Gastrocnemius medialis (tissue), 4 donors: ENCODE data around the gene USO1. TPM values are rescaled to one million over a fixed set of nuclear protein-coding genes. Genes with fewer than 3 reads are reported as not detected.
A peak's percentile ranks its signal among the peaks of the same experiment; 100 is the strongest.
"Not testable (repeated sequence)": the region's sequence is repeated elsewhere in the genome, so short reads cannot be mapped to it uniquely, and the experiment has no call there.

Experiments
- ATAC-seq, 2 donors: fragments of 150-250 bp; one replicate each; pipeline ENCODE4 v1.9.1; 2016
- DNase-seq, 2 donors: peaks; one replicate each; pipeline ENCODE4 v3.0.0-alpha.2; 2019
- H3K27ac ChIP-seq, 4 donors: fragments of 200-600 bp; sonication (generic); 1 replicate in 1 of 4; 2 replicates in 3 of 4; pipeline ENCODE4 v1.5.1; 2016 to 2018; ENCODE audit warnings: mild to moderate bottlenecking in 2 of 4, moderate library complexity in 1 of 4
- H3K27me3 ChIP-seq, 3 donors: fragments of 200-600 bp; sonication (generic) in 2 of 3; 1 replicate in 1 of 3; 2 replicates in 2 of 3; pipeline versions ENCODE4 v1.5.1 to v1.6.0; 2016 to 2019; ENCODE audit warnings: mild to moderate bottlenecking in 1 of 3, moderate library complexity in 1 of 3
- H3K36me3 ChIP-seq, 2 donors: fragments of 200-600 bp; sonication (generic) in 1 of 2; one replicate each; pipeline ENCODE4 v1.5.1; 2017 to 2018
- H3K4me1 ChIP-seq, 2 donors: fragments of 200-600 bp; sonication (generic) in 1 of 2; one replicate each; pipeline ENCODE4 v1.5.1; 2016 to 2017; ENCODE audit warnings: mild to moderate bottlenecking in 2 of 2
- H3K4me3 ChIP-seq, 4 donors: fragments of 200-600 bp; sonication (generic) in 3 of 4; 1 replicate in 1 of 4; 2 replicates in 3 of 4; pipeline ENCODE4 v1.5.1; 2016 to 2019; ENCODE audit warnings: mild to moderate bottlenecking in 2 of 4
- H3K9me3 ChIP-seq, 3 donors: fragments of 200-600 bp; sonication (generic) in 2 of 3; 1 replicate in 1 of 3; 2 replicates in 2 of 3; pipeline ENCODE4 v1.5.1; 2016 to 2019
- CTCF ChIP-seq, 5 experiments: fragments of 450-650 bp in 3 of 5; fragments of 200-600 bp in 2 of 5; sonication (generic) in 2 of 5; IDR thresholded peaks in 4 of 5; conservative IDR thresholded peaks in 1 of 5; 1 replicate in 4 of 5; 2 replicates in 1 of 5; pipeline ENCODE4 v1.5.1; 2016 to 2019; ENCODE audit warnings: antibody characterized with exemption in 5 of 5, mild to moderate bottlenecking in 3 of 5, moderate library complexity in 3 of 5
- POLR2A ChIP-seq, 2 donors: fragments of 450-650 bp; IDR thresholded peaks; one replicate each; pipeline ENCODE4 v1.6.1; 2017; ENCODE audit warnings: antibody characterized with exemption in 2 of 2, mild to moderate bottlenecking in 2 of 2, moderate library complexity in 2 of 2
- in situ Hi-C, 4 donors: fragments of 200-750 bp; cut with MboI; loops; one replicate each; pipeline versions ENCODE4 v1.15.0 to v1.8.0; 2017; ENCODE audit warnings: low sequenced_read_pairs in 4 of 4
- intact Hi-C: fragments of 100-400 bp; cut with DNase I; formaldehyde crosslinking; loops from one replicate; pipeline ENCODE4 v1.15.1; 2023; ENCODE audit warnings: low total_unique reads
- total RNA-seq, 4 donors: library from RNA; depleted of rRNA; stranded (reverse); fragments of >200 nt; gene quantifications; one replicate each; pipeline versions ENCODE4 v1.1.0 to v1.2.3, GENCODE V29; 2016

Gene USO1
- total RNA-seq, 4 donors from 2014 or later = 213 to 328 (median 254) TPM

- intact Hi-C loops = loop anchor here (10.0 kb wide), 2 partner anchors 405 to 515 kb away; no protein-coding TSS in a partner anchor
- peaks cover 20 to 29% of the 10 kb centered on the region in 2 donors for H3K4me1 ChIP-seq
- in situ Hi-C loops = no loop called here
- no peaks in the 10 kb centered on the region for H3K9me3 ChIP-seq
- no peak for DNase-seq
- TF ChIP-seq POLR2A (IDR thresholded peaks at IDR 0.05) (peak in 1 of 2 donors; percentile 11), CTCF (IDR thresholded peaks at IDR 0.05 in 4 of 5, conservative IDR thresholded peaks at IDR 0.05 in 1 of 5) (no peak)
- no peaks in the 10 kb centered on the region for H3K36me3 ChIP-seq
- H3K4me3 ChIP-seq = no peak overlapping the region
- peak overlapping the region; percentile 77 to 84 (median 79) for H3K27ac ChIP-seq
- no peaks in the 10 kb centered on the region for H3K27me3 ChIP-seq
- ATAC-seq = peak; percentile 80 to 83
Measured at GRCh38 chr4:75679876-75680575, 44.4 kb upstream of the USO1 start.

- intact Hi-C loops (no loop called here), in situ Hi-C loops (no loop called here)
- TF ChIP-seq POLR2A (IDR thresholded peaks at IDR 0.05) (no peak), CTCF (IDR thresholded peaks at IDR 0.05 in 4 of 5, conservative IDR thresholded peaks at IDR 0.05 in 1 of 5) (no peak)
- Histone ChIP-seq H3K27ac (peak overlapping the region; percentile 80 to 91 (median 87)), H3K27me3 (no peaks in the 10 kb centered on the region), H3K4me1 (peaks cover 35 to 46% of the 10 kb centered on the region in 2 donors), H3K36me3 (no peaks in the 10 kb centered on the region), H3K4me3 (no peak overlapping the region), H3K9me3 (no peaks in the 10 kb centered on the region)
- no peak for DNase-seq
- ATAC-seq = no peak
Measured at GRCh38 chr4:75683482-75684155, 40.8 kb upstream of the USO1 start.

- Histone ChIP-seq H3K27ac (peak overlapping the region; percentile 84 to 91 (median 88)), H3K4me3 (no peak overlapping the region), H3K4me1 (peaks cover 25 to 38% of the 10 kb centered on the region in 2 donors), H3K27me3 (no peaks in the 10 kb centered on the region), H3K36me3 (no peaks in the 10 kb centered on the region), H3K9me3 (no peaks in the 10 kb centered on the region)
- intact Hi-C loops (no loop called here), in situ Hi-C loops (loop anchor here in 1 of 4 donors (5.0 kb wide), 1 partner anchor 37 kb away; the partner anchor contains the start of gene USO1)
- ATAC-seq = peak; percentile 97 to 98
- DNase-seq = no peak
- no peak for TF ChIP-seq CTCF (IDR thresholded peaks at IDR 0.05 in 4 of 5, conservative IDR thresholded peaks at IDR 0.05 in 1 of 5)
Measured at GRCh38 chr4:75685546-75686189, 38.7 kb upstream of the USO1 start.

GRCh38 chr4:75686346-75686745 lies 38.0 kb upstream of the USO1 start:
- Histone ChIP-seq H3K27me3 (no peaks in the 10 kb centered on the region), H3K27ac (peak overlapping the region; percentile 84 to 91 (median 88)), H3K9me3 (no peaks in the 10 kb centered on the region), H3K36me3 (no peaks in the 10 kb centered on the region), H3K4me1 (peaks cover 30 to 38% of the 10 kb centered on the region in 2 donors), H3K4me3 (no peak overlapping the region)
- TF ChIP-seq CTCF (IDR thresholded peaks at IDR 0.05 in 4 of 5, conservative IDR thresholded peaks at IDR 0.05 in 1 of 5) = no peak
- no peak for TF ChIP-seq POLR2A (IDR thresholded peaks at IDR 0.05)
- intact Hi-C loops (no loop called here), in situ Hi-C loops (loop anchor here in 1 of 4 donors (5.0 kb wide), 1 partner anchor 36 kb away; the partner anchor contains the start of gene USO1)
- ATAC-seq (peak in 1 of 2 donors; percentile 22), DNase-seq (no peak)

GRCh38 chr4:75687125-75687524 lies 37.3 kb upstream of the USO1 start:
- ATAC-seq, intact Hi-C loops, DNase-seq: not testable (repeated sequence)

More at GRCh38 chr4:75687125-75687524, 37.3 kb upstream of the USO1 start:
- in situ Hi-C loops = loop anchor here in 1 of 4 donors (5.0 kb wide), 1 partner anchor 35 kb away; the partner anchor contains the start of gene USO1
- H3K36me3 ChIP-seq, H3K27me3 ChIP-seq, H3K9me3 ChIP-seq, H3K4me3 ChIP-seq: not testable (repeated sequence)
- peaks cover 37 to 43% of the 10 kb centered on the region in 2 donors for H3K4me1 ChIP-seq
- H3K27ac ChIP-seq = peak overlapping the region; percentile 84 to 91 (median 88)
